Measurements from ENCODE around the gene RELN. TPM values are rescaled to one million over a fixed set of nuclear protein-coding genes. Genes with fewer than 3 reads are reported as not detected.

Gene RELN
- total RNA-seq, 2 donors from 2014 or later: 1.1 to 1.4 TPM

- TF ChIP-seq CTCF (IDR thresholded peaks at IDR 0.05): no peak
- Histone ChIP-seq H3K27ac (no peak overlapping the region), H3K9ac (ENCODE audit: low read depth in 2 of 2, low read length in 2 of 2) (no peak overlapping the region), H3K27me3 (no peaks in the 10 kb centered on the region), H3K9me3 (no peaks in the 10 kb centered on the region), H3K36me3 (no peaks in the 10 kb centered on the region), H3K4me3 (no peak overlapping the region), H3K4me1 (no peaks in the 10 kb centered on the region)
- intact Hi-C loops (cut with DNase I): no loop called here
- no peak for DNase-seq
Measured at GRCh38 chr7:103947026-103947655, 42.3 kb downstream of the RELN start.

GRCh38 chr7:103944230-103944900 lies 45.1 kb downstream of the RELN start:
- Histone ChIP-seq H3K4me1 (no peaks in the 10 kb centered on the region), H3K9ac (ENCODE audit: low read depth in 2 of 2, low read length in 2 of 2) (no peak overlapping the region), H3K4me3 (no peak overlapping the region), H3K36me3 (no peaks in the 10 kb centered on the region), H3K27me3 (no peaks in the 10 kb centered on the region), H3K9me3 (no peaks in the 10 kb centered on the region), H3K27ac (no peak overlapping the region)
- no peak for DNase-seq
- TF ChIP-seq CTCF (IDR thresholded peaks at IDR 0.05): no peak
- intact Hi-C loops (cut with DNase I): no loop called here

GRCh38 chr7:103941976-103942375 lies 47.5 kb downstream of the RELN start:
- no peak for TF ChIP-seq CTCF (IDR thresholded peaks at IDR 0.05)
- Histone ChIP-seq H3K36me3 (no peaks in the 10 kb centered on the region), H3K4me1 (no peaks in the 10 kb centered on the region), H3K27ac (no peak overlapping the region), H3K4me3 (no peak overlapping the region), H3K9me3 (no peaks in the 10 kb centered on the region), H3K9ac (ENCODE audit: low read depth in 2 of 2, low read length in 2 of 2) (no peak overlapping the region), H3K27me3 (no peaks in the 10 kb centered on the region)
- intact Hi-C loops (cut with DNase I): no loop called here
- DNase-seq: no peak

GRCh38 chr7:103940382-103941268 lies 48.8 kb downstream of the RELN start:
- no peak overlapping the region for H3K4me3 ChIP-seq
- H3K36me3 ChIP-seq: no peaks in the 10 kb centered on the region
- TF ChIP-seq CTCF (IDR thresholded peaks at IDR 0.05): no peak
- no peak overlapping the region for H3K9ac ChIP-seq (ENCODE audit: low read depth in 2 of 2, low read length in 2 of 2)
- H3K4me1 ChIP-seq: no peaks in the 10 kb centered on the region
- intact Hi-C loops (cut with DNase I): no loop called here
- no peaks in the 10 kb centered on the region for H3K27me3 ChIP-seq
- H3K9me3 ChIP-seq: no peaks in the 10 kb centered on the region
- H3K27ac ChIP-seq: no peak overlapping the region
- no peak for DNase-seq

- DNase-seq: no peak
- no peaks in the 10 kb centered on the region for H3K36me3 ChIP-seq
- H3K27ac ChIP-seq: no peak overlapping the region
- no peaks in the 10 kb centered on the region for H3K9me3 ChIP-seq
- TF ChIP-seq CTCF (IDR thresholded peaks at IDR 0.05): no peak
- intact Hi-C loops (cut with DNase I): no loop called here
- H3K9ac ChIP-seq (ENCODE audit: low read depth in 2 of 2, low read length in 2 of 2): no peak overlapping the region
- no peaks in the 10 kb centered on the region for H3K4me1 ChIP-seq
- no peaks in the 10 kb centered on the region for H3K27me3 ChIP-seq
- H3K4me3 ChIP-seq: no peak overlapping the region
Measured at GRCh38 chr7:103937680-103938079, 51.8 kb downstream of the RELN start.
